ENCODE data around the gene ACTL6A.
A peak's percentile ranks its signal among the peaks of the same experiment; 100 is the strongest.
"Not testable (repeated sequence)": the region's sequence is repeated elsewhere in the genome, so short reads cannot be mapped to it uniquely, and the experiment has no call there.

ACTL6A gene

GRCh38 chr3:179562591-179563270 lies at the start of gene ACTL6A:
Gene ACTL6A (plus strand): TSS chr3:179562926. CDS start chr3:179563093, 167 bp downstream.
- TF ChIP-seq CTCF (IDR thresholded peaks at IDR 0.05; ENCODE audit: control insufficient read depth, extremely low read depth, insufficient read depth), result no peak
- DNase-seq (ENCODE audit: low read depth), result peak; percentile 98
- H3K4me3 ChIP-seq (ENCODE audit: low read depth, low read length), result peak within 1 kb of the TSS; percentile 89

GRCh38 chr3:179513862-179514261 lies 48.9 kb upstream of the ACTL6A start:
- no peak for TF ChIP-seq CTCF (IDR thresholded peaks at IDR 0.05; ENCODE audit: control insufficient read depth, extremely low read depth, insufficient read depth)
- H3K4me3 ChIP-seq (ENCODE audit: low read depth, low read length), result no peak overlapping the region
- DNase-seq (ENCODE audit: low read depth), result no peak

GRCh38 chr3:179516461-179517251 lies 46.1 kb upstream of the ACTL6A start:
- H3K4me3 ChIP-seq (ENCODE audit: low read depth, low read length); DNase-seq (ENCODE audit: low read depth): not testable (repeated sequence)

- DNase-seq (ENCODE audit: low read depth), result no peak
- TF ChIP-seq CTCF (IDR thresholded peaks at IDR 0.05; ENCODE audit: control insufficient read depth, extremely low read depth, insufficient read depth), result no peak
- H3K4me3 ChIP-seq (ENCODE audit: low read depth, low read length), result no peak overlapping the region
Measured at GRCh38 chr3:179526482-179526881, 36.2 kb upstream of the ACTL6A start.

GRCh38 chr3:179526989-179527391 lies 35.7 kb upstream of the ACTL6A start:
- TF ChIP-seq CTCF (IDR thresholded peaks at IDR 0.05; ENCODE audit: control insufficient read depth, extremely low read depth, insufficient read depth), result no peak
- no peak for DNase-seq (ENCODE audit: low read depth)
- H3K4me3 ChIP-seq (ENCODE audit: low read depth, low read length), result no peak overlapping the region

- no peak for DNase-seq (ENCODE audit: low read depth)
- H3K4me3 ChIP-seq (ENCODE audit: low read depth, low read length), result no peak overlapping the region
- TF ChIP-seq CTCF (IDR thresholded peaks at IDR 0.05; ENCODE audit: control insufficient read depth, extremely low read depth, insufficient read depth), result no peak
Measured at GRCh38 chr3:179528772-179529171, 34.0 kb upstream of the ACTL6A start.

- no peak for TF ChIP-seq CTCF (IDR thresholded peaks at IDR 0.05; ENCODE audit: control insufficient read depth, extremely low read depth, insufficient read depth)
- DNase-seq (ENCODE audit: low read depth), result no peak
- no peak overlapping the region for H3K4me3 ChIP-seq (ENCODE audit: low read depth, low read length)
Measured at GRCh38 chr3:179531576-179531975, 31.1 kb upstream of the ACTL6A start.

All from LNCaP clone FGC (cell line).